Sigmoid colon (tissue), 7 donors: Measurements from ENCODE around the gene AGR3. TPM values are rescaled to one million over a fixed set of nuclear protein-coding genes. Genes with fewer than 3 reads are reported as not detected.
"Not testable (repeated sequence)": the region's sequence is repeated elsewhere in the genome, so short reads cannot be mapped to it uniquely, and the experiment has no call there.

Experiments used
- DNase-seq: peaks from one replicate; pipeline ENCODE4 v3.0.0-alpha.2; 2019
- H3K27ac ChIP-seq, 4 donors: fragments of 200-600 bp; sonication (generic); one replicate each; pipeline ENCODE4 v1.5.1; 2016 to 2019; ENCODE audit warnings: mild to moderate bottlenecking in 1 of 4
- H3K27me3 ChIP-seq, 3 donors: fragments of 200-600 bp; sonication (generic); one replicate each; pipeline ENCODE4 v1.5.1; 2019; ENCODE audit warnings: mild to moderate bottlenecking in 1 of 3
- H3K36me3 ChIP-seq, 4 donors: fragments of 200-600 bp; sonication (generic); one replicate each; pipeline ENCODE4 v1.5.1; 2016 to 2019
- H3K4me1 ChIP-seq, 4 donors: fragments of 200-600 bp; sonication (generic); one replicate each; pipeline ENCODE4 v1.5.1; 2017 to 2019
- H3K4me3 ChIP-seq, 4 donors: fragments of 200-600 bp; sonication (generic); one replicate each; pipeline ENCODE4 v1.5.1; 2017 to 2019; ENCODE audit warnings: mild to moderate bottlenecking in 2 of 4, moderate library complexity in 1 of 4
- H3K9me3 ChIP-seq, 4 donors: fragments of 200-600 bp in 3 of 4; sonication (generic) in 3 of 4; one replicate each; pipeline versions ENCODE4 v1.5.1 to v1.6.1; 2013 to 2019
- EP300 ChIP-seq, 4 donors: sonication (generic); formaldehyde crosslinking; IDR thresholded peaks; one replicate each; pipeline ENCODE4 v1.6.1; 2017; ENCODE audit warnings: antibody characterized with exemption in 4 of 4
- POLR2A ChIP-seq, 2 donors: fragments of 450-650 bp; IDR thresholded peaks; one replicate each; pipeline ENCODE4 v1.6.1; 2016; ENCODE audit warnings: antibody characterized with exemption in 2 of 2, mild to moderate bottlenecking in 2 of 2, moderate library complexity in 2 of 2
- POLR2AphosphoS5 ChIP-seq, 4 donors: sonication (generic); formaldehyde crosslinking; IDR thresholded peaks; one replicate each; pipeline ENCODE4 v1.6.1; 2017; ENCODE audit warnings: antibody characterized with exemption in 4 of 4
- WGBS, 2 donors: extraction: QIAGEN DNeasy Blood & Tissue Kit; methylation state at CpG; one replicate each; pipeline ENCODE4 v1.1.7; 2013; 5-methylcytosine and 5-hydroxymethylcytosine counted together
- intact Hi-C: fragments of 100-400 bp; cut with DNase I; formaldehyde crosslinking; loops from one replicate; pipeline ENCODE4 v1.15.1; 2023
- polyA plus RNA-seq, 3 donors: library from polyadenylated mRNA; stranded (reverse); fragments of 200-250 nt; gene quantifications; one replicate each; pipeline ENCODE4 v1.2.3, GENCODE V29; 2013
- total RNA-seq, 4 donors: library from RNA; depleted of rRNA; stranded (reverse); fragments of >200 nt; gene quantifications; one replicate each; pipeline ENCODE4 v1.1.0, GENCODE V29; 2016
- TF ChIP-seq, protein P1 (sequence below), 4 experiments: fragments of 450-650 bp in 3 of 4; fragments of 200-600 bp in 1 of 4; IDR thresholded peaks; one replicate each; pipeline ENCODE4 v1.5.1; 2016 to 2019; ENCODE audit warnings: antibody characterized with exemption in 4 of 4, mild to moderate bottlenecking in 3 of 4, moderate library complexity in 2 of 4
- donor health status: healthy with polysubstance abuse.
- donor health status: Bipolar disorder and iron deficiency.
- donor health status: healthy.

Gene AGR3
- total and polyA plus RNA-seq, 7 donors = 4.6 to 216 (median 173) TPM; not detected in 3

DNA sequence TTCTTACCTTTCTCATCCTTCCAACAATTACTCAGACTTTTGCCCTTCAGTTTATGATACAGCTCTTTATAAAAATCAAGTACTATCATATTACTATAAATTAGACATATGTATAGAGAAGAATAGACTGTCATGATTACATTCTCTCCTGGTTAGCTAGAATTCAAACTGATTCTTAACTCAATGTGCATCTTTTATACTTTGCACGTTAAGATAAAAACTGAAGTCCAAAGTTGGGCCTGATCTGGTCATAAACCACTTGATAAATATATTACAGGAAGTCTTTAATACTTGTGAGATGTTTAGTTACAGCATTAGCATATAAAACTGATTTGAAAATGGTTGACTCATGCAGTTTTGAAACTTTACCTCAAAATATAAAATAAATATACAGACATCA, 2.6 kb downstream of the AGR3 start:
- TF ChIP-seq POLR2A (IDR thresholded peaks at IDR 0.05) (no peak), EP300 (IDR thresholded peaks at IDR 0.05) (no peak), POLR2AphosphoS5 (IDR thresholded peaks at IDR 0.05) (no peak)
- TF ChIP-seq, protein P1, sequence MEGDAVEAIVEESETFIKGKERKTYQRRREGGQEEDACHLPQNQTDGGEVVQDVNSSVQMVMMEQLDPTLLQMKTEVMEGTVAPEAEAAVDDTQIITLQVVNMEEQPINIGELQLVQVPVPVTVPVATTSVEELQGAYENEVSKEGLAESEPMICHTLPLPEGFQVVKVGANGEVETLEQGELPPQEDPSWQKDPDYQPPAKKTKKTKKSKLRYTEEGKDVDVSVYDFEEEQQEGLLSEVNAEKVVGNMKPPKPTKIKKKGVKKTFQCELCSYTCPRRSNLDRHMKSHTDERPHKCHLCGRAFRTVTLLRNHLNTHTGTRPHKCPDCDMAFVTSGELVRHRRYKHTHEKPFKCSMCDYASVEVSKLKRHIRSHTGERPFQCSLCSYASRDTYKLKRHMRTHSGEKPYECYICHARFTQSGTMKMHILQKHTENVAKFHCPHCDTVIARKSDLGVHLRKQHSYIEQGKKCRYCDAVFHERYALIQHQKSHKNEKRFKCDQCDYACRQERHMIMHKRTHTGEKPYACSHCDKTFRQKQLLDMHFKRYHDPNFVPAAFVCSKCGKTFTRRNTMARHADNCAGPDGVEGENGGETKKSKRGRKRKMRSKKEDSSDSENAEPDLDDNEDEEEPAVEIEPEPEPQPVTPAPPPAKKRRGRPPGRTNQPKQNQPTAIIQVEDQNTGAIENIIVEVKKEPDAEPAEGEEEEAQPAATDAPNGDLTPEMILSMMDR (IDR thresholded peaks at IDR 0.05) = no peak
- no peaks in the 10 kb centered on the region for H3K4me1 ChIP-seq
- H3K4me3 ChIP-seq = no peak overlapping the region
- WGBS, 2 donors = 8 to 58% methylated on average over 1 of the region's 1 CpG
- DNase-seq = no peak
- no peak overlapping the region for H3K27ac ChIP-seq
- no peaks in the 10 kb centered on the region for H3K9me3 ChIP-seq
- no peaks in the 10 kb centered on the region for H3K27me3 ChIP-seq
- no peaks in the 10 kb centered on the region for H3K36me3 ChIP-seq
- intact Hi-C loops = no loop called here

- no peaks in the 10 kb centered on the region for H3K36me3 ChIP-seq
- no peak overlapping the region for H3K4me3 ChIP-seq
- intact Hi-C loops = no loop called here
- DNase-seq = no peak
- no peaks in the 10 kb centered on the region for H3K27me3 ChIP-seq
- H3K4me1 ChIP-seq = no peaks in the 10 kb centered on the region
- TF ChIP-seq POLR2A (IDR thresholded peaks at IDR 0.05) (no peak), EP300 (IDR thresholded peaks at IDR 0.05) (no peak), POLR2AphosphoS5 (IDR thresholded peaks at IDR 0.05) (no peak)
- TF ChIP-seq, protein P1 (IDR thresholded peaks at IDR 0.05) = no peak
- H3K27ac ChIP-seq = no peak overlapping the region
- WGBS, 2 donors = 71 to 76% methylated on average over 1 of the region's 1 CpG
- peaks cover 0 to 3% (median 0%) of the 10 kb centered on the region in 4 donors for H3K9me3 ChIP-seq
Observed at GRCh38 chr7:16875861-16876260, 5.9 kb downstream of the AGR3 start.

DNA sequence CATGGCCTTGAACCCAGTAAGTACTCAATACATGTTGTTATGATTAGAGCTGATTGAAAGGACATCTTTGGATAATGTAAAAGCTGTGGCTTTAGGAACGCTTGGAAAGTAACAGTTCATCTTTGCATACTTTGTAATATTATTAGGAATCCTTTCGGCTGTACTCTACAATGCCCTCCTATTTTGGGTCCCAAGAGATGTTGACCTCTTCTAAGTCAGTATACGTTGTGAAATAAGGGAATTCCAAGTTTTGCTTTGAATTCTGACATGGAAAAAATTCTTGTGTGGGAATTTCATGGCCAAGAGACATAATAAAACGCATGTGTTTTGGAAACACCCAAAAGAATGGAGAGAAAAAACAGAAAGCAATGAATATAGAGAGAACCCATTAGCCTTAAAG, 7.7 kb downstream of the AGR3 start:
- no peaks in the 10 kb centered on the region for H3K4me1 ChIP-seq
- no peaks in the 10 kb centered on the region for H3K36me3 ChIP-seq
- 44 to 74% methylated on average over 4 of the region's 4 CpGs for WGBS, 2 donors
- no peak for DNase-seq
- TF ChIP-seq, protein P1 (IDR thresholded peaks at IDR 0.05) = no peak
- TF ChIP-seq EP300 (IDR thresholded peaks at IDR 0.05) = no peak
- no peak for TF ChIP-seq POLR2AphosphoS5 (IDR thresholded peaks at IDR 0.05)
- no peak for TF ChIP-seq POLR2A (IDR thresholded peaks at IDR 0.05)
- H3K27me3 ChIP-seq = no peaks in the 10 kb centered on the region
- intact Hi-C loops = no loop called here
- H3K9me3 ChIP-seq = peaks cover 0 to 3% (median 0%) of the 10 kb centered on the region in 4 donors
- no peak overlapping the region for H3K4me3 ChIP-seq
- H3K27ac ChIP-seq = no peak overlapping the region

- H3K4me3 ChIP-seq = no peak overlapping the region
- no peaks in the 10 kb centered on the region for H3K4me1 ChIP-seq
- DNase-seq = no peak
- TF ChIP-seq POLR2A (IDR thresholded peaks at IDR 0.05) (no peak), EP300 (IDR thresholded peaks at IDR 0.05) (no peak), POLR2AphosphoS5 (IDR thresholded peaks at IDR 0.05) (no peak)
- TF ChIP-seq, protein P1 (IDR thresholded peaks at IDR 0.05) = no peak
- H3K9me3 ChIP-seq = peaks cover 0 to 3% (median 0%) of the 10 kb centered on the region in 4 donors
- no peak overlapping the region for H3K27ac ChIP-seq
- no peaks in the 10 kb centered on the region for H3K27me3 ChIP-seq
- intact Hi-C loops = no loop called here
- H3K36me3 ChIP-seq = no peaks in the 10 kb centered on the region
Observed at GRCh38 chr7:16867328-16867727, 14.5 kb downstream of the AGR3 start.

- 91 to 93% methylated on average over 11 of the region's 11 CpGs for WGBS, 2 donors
Observed at GRCh38 chr7:16853189-16853588, 28.6 kb downstream of the AGR3 start.

More at GRCh38 chr7:16853189-16853588, 28.6 kb downstream of the AGR3 start:
- H3K27me3 ChIP-seq, H3K36me3 ChIP-seq, H3K4me3 ChIP-seq, H3K9me3 ChIP-seq, intact Hi-C loops, H3K27ac ChIP-seq, H3K4me1 ChIP-seq, DNase-seq: not testable (repeated sequence)
